ENCODE measurements around the gene MFSD2A.
A peak's percentile ranks its signal among the peaks of the same experiment; 100 is the strongest.
"Not testable (repeated sequence)": the region's sequence is repeated elsewhere in the genome, so short reads cannot be mapped to it uniquely, and the experiment has no call there.

MFSD2A gene

DNA sequence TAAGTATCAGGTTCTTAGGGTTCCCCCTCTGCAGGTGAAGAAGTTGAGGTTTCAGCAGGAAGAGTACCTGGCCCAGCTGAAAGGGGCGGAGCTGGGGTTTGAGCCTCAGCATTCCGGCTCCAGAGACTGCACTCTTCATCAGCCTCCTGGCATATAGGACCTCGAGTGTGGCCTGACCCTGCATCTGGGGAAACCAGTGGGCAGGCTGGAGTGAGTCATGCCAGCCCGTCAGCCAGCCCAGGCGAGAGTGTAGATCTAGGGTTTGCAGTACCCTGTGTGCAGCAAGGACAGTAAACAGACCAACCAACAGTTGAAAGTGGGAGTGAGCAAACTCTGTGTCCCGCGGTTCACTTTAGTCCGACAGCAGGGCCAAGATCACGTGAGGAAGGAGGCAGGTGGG is 14.1 kb downstream of the MFSD2A start:
- DNase-seq (ENCODE audit: low spot score): no peak

DNA sequence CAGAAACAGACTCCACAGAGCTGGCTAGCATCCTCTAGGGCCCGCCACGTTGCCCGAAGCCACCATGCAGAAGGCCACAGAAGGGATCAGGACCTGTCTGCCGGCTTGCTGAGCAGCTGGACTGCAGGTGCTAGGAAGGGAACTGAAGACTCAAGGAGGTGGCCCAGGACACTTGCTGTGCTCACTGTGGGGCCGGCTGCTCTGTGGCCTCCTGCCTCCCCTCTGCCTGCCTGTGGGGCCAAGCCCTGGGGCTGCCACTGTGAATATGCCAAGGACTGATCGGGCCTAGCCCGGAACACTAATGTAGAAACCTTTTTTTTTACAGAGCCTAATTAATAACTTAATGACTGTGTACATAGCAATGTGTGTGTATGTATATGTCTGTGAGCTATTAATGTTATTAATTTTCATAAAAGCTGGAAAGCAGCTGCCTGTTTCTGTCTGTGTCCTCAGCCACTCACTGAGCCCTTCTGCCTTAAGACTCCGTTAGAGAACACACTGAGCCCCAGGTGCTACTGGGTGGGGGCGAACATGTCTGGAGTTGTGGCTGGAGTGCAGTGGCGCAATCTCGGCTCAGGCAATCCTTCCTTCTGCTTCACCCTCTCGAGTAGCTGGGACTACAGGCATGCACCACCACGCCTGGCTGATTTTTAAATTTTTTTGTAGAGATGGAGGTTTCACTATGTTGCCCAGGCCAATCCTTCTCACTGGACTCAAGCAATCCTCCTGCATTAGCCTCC is 14.8 kb downstream of the MFSD2A start:
- no peak for DNase-seq (ENCODE audit: low spot score)

DNA sequence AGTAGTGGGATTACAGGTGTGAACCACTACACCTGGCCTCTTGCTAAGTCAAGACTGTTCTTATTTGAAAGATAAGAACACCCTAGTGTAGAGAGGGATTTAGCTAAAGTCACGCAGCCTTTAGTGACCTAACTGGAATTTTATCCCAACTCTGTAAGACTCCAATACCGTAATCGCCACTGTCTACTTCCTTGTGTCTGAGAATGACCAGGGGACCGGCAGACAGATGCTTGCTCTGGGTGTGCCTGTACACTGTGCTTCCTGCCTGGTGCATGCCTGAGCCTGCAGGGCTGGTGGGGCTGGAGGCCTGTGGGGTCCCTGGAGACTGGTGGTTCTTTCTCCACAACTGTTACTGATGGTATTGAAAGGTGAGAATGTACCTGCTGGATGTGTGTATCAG is 15.3 kb downstream of the MFSD2A start:
- DNase-seq (ENCODE audit: low spot score): no peak

DNA sequence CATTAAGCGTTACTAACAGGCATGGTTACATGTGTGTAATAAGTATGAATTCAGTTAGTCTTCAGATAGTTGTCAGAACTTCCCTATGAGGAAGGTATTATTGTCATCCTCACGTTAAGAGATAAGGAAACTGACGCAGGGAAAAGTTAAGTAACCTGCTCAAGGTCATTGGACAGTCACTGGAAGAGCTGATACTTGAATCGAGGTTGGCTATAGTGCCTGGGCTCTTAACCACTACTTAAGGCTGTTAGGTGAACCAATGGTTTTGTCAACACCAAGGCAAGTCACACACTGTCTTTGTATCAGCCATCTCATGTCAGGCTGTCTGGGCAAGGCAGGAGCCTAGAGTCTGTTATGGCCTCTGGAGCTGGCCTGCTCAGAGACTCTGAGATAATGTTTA is 16.2 kb downstream of the MFSD2A start:
- DNase-seq (ENCODE audit: low spot score): no peak

- peak; percentile 73 for DNase-seq (ENCODE audit: low spot score)
Observed at GRCh38 chr1:39973503-39974135, 18.7 kb downstream of the MFSD2A start.

DNA sequence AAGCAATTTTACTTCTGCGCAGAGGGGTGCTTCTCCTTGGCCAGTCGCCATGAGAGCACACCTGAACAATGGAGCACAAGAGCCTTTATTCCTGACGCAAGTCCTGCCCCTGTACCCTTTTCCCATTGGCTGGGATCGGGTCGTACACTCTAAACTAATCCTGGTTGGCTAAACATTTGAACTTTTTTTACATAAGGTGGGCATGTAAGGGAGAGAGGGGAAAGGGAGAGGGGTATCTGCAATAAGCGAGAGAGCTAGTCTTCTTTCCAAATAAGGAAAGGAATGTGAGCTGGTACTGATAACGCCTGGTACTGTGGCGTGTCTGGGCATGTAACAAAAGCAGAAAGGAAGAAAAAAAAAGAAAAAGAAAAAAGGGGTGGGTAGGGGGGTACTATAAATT is 21.8 kb downstream of the MFSD2A start:
- DNase-seq (ENCODE audit: low spot score): no peak

GRCh38 chr1:39977202-39977601 is 22.3 kb downstream of the MFSD2A start:
- no peak for DNase-seq (ENCODE audit: low spot score)

- DNase-seq (ENCODE audit: low spot score): no peak
Observed at GRCh38 chr1:39979654-39980053, 24.7 kb downstream of the MFSD2A start.

GRCh38 chr1:39980555-39981313 is 25.8 kb downstream of the MFSD2A start:
- DNase-seq (ENCODE audit: low spot score): no peak

DNA sequence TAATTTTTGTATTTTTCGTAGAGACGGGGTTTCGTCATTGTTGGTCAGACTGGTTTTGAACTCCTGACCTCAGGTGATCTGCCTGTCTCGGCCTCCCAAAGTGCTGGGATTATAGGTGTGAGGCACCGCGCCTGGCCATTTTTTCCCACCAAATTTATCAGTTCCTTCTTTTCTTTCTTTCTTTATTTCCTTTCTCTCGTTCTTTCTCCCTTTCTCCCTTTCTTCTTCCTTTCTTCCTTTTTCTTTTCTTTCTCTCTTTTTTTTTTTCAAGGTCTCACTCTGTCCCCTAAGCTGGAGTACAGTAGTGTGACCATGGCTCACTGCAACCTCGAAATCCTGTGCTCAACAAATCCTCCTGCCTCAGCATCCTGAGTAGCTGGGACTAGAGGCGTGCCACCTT is 26.4 kb downstream of the MFSD2A start:
- no peak for DNase-seq (ENCODE audit: low spot score)

DNA sequence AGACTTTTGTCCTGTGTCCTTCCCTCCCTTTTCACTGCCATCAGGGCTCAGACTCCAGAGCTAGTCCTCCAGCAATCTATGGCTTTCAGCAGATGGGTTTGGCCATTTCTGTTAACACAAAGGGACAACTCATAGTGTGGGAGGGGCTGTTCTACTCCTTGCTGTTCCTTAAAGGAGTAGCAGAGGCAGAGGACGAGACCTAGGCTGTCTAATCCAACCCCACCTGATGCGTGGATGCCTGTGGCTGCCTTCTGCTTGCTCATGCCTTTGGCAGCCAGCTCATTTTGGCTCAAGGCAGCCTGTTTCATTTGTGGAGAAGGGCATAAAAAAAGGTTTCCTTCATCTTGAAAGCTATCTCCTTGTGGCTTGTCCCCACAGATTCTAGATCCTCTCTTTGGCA is 27.0 kb downstream of the MFSD2A start:
- DNase-seq (ENCODE audit: low spot score): no peak

DNA sequence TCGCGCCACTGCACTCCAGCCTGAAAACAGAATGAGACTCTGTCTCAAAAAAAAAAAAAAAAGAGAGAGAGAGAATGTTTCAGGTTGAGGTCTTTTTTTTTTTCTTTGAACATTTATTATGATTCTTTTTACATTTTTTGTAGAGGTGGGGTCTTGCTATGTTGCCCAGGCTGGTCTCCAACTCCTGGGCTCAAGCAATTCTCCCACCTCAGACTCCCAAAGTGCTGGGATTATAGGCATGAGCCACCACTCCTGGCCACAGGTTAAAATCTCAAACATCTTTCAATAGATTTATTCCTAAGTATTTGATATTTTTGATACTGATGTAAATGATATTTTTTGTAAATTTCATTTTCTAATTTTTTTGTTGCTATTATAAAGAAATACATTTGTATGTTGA is 29.5 kb downstream of the MFSD2A start:
- DNase-seq (ENCODE audit: low spot score): not testable (repeated sequence)

DNA sequence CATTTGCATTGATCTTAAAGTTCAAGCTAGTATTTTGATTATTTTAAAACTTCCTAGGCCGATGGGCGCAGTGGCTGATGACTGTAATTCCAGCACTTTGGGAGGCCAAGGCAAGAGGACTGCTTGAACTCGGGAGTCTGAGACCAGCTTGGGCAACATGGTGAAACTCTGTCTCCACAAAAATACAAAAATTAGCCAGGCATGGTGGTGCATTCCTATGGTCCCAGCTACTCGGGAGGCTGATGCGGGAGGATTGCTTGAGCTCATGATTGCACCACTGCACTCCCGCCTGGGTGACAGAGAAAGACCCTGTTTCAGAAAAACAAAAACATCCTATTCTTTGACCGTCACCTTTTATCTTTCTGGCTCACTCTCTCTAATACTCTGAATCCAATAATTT is 30.0 kb downstream of the MFSD2A start:
- no peak for DNase-seq (ENCODE audit: low spot score)

GRCh38 chr1:39987869-39988268 is 32.9 kb downstream of the MFSD2A start:
- DNase-seq (ENCODE audit: low spot score): peak; percentile 30

DNA sequence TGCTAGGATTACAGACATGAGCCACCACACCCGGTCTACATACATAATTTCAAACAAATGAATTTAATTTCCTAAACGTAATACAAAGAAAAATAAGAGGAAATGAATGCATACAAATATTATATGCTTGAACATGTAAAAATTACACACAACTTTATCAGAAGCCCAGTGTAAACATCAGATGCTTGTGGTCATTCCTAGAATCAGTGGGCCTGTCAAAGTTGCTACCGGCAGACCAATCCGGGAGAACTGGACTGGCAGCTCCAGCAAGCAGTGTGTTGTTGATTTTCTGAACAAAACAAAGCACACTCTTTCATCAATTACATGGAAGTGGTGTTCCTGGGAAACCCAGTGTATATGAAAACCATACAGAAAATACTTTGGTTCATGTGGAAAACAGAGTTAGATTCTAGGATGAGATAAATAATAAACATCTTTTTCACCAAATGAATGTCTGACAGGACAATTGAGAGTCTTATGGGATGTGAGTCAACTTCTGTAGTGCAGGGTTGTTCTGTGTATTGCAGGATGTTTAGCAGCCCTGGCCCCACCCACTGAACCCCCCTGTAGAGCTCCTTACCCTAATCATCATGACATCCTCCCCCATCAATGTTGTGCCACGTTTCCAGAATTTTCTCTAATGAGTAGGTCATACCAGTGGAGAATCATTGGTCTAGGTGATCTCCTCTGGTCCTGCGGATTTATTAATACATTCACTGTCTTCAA is 33.8 kb downstream of the MFSD2A start:
- DNase-seq (ENCODE audit: low spot score): no peak

DNA sequence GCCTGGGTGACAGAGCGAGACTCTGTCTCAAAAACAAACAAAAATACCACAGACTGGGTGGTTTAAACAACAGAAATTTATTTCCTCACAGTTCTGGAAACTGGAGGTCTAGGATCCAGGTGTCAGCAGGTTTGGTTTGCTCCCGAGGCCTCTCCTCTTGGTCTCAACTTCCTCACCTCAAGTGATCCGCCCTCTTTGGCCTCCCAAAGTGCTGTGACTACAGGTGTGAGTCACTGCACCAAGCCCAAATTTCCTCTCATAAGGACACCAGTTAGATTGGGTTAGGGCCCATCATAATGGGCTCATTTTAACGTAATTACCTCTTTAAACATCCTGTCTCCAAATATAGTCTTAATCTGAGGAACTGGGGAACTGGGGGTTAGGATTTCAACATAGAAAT is 35.5 kb downstream of the MFSD2A start:
- no peak for DNase-seq (ENCODE audit: low spot score)

DNA sequence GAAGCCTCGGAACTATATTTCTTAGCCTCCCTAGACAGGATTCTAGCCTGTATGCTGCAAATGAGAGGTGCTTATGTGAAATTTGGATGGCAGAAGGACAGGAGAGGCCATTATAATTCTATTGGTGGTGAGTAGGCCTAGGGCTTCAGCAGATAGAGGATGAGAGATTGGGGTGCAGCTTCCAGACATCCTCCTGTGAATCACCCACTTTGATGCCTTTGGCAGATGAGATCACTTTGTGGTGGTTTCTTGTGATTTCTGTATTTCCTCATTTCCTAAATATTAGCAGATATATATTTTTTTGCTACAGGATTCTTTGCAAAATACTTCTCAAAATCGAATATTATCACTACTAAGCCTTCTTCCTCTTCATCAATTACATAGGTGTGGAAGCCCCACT is 37.3 kb downstream of the MFSD2A start:
- DNase-seq (ENCODE audit: low spot score): no peak

- DNase-seq (ENCODE audit: low spot score): no peak
Observed at GRCh38 chr1:39992888-39993287, 37.9 kb downstream of the MFSD2A start.

GRCh38 chr1:39995973-39996393 is 41.0 kb downstream of the MFSD2A start:
- no peak for DNase-seq (ENCODE audit: low spot score)

DNA sequence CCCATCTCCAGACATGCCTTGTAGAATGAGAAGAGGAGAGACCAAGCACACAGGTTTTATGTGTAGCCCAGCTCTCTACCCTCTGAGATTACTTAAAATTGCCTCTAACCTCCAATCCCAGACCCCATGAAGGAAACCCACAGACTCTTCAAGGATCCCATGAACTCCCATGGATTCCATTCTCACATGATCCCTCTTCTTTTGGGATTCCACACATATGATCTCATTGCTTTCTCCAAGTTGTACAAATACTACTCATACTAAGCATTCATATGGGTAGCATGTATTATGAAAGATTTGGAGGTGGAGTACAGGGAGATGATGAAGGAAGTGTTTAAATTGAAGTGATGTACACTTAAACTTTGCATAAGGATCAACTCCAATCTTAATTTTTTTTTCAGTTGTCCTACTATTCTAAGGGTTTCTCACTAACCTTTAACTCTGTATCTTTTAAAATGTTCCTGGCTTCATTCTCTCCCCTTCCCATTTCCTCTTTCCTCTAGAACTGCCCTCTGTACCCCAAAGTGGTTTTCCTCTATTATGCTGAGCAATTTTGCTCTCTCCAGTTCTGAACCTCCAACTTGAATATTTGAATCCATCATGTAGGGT is 41.6 kb downstream of the MFSD2A start:
- DNase-seq (ENCODE audit: low spot score): no peak

DNA sequence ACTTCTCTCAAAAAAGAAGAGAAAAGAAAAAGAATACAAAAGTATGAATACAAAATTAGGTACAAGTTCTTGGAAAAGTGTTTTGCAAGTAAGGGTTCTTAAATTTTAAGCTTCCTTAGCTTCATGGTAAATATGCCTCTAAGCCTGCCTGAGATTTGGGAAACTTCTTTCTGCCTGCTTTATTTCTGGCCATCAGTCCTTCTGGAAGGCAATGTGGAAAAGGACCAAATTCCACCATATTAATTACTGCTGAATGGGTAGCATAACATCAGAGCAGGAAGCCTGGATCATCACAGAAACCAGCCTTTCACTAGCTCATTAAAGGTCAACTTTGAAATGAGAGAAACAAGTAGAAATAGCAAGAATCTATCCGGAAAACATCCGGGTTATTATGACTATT is 46.5 kb downstream of the MFSD2A start:
- no peak for DNase-seq (ENCODE audit: low spot score)

All from pons (tissue), 1 donor.